Left lung (tissue), 10 donors: ENCODE data around the gene PRSS12. TPM values are rescaled to one million over a fixed set of nuclear protein-coding genes. Genes with fewer than 3 reads are reported as not detected.

Source experiments
- ATAC-seq: fragments of 200-7000 bp; cut with Tn5 transposase; one replicate; pipeline ENCODE4 v1.9.1; 2020; ENCODE audit warnings: moderate library complexity
- DNase-seq, 4 donors: peaks; one replicate each; pipeline ENCODE4 v3.0.0-alpha.2; 2013 to 2020
- H3K27ac ChIP-seq, 2 donors: fragments of 200-600 bp; sonication (generic) in 1 of 2; one replicate each; pipeline versions ENCODE4 v1.5.0 to v1.8.0; 2020 to 2021
- H3K27me3 ChIP-seq, 2 donors: fragments of 200-600 bp; sonication (generic) in 1 of 2; one replicate each; pipeline versions ENCODE4 v1.5.0 to v1.8.0; 2020 to 2021
- H3K36me3 ChIP-seq, 2 donors: fragments of 200-600 bp; sonication (generic) in 1 of 2; one replicate each; pipeline versions ENCODE4 v1.5.0 to v1.8.0; 2020 to 2021
- H3K4me1 ChIP-seq, 2 donors: fragments of 200-600 bp; one replicate each; pipeline ENCODE4 v1.8.0; 2021
- H3K4me3 ChIP-seq, 2 donors: fragments of 200-600 bp; sonication (generic) in 1 of 2; one replicate each; pipeline versions ENCODE4 v1.5.0 to v1.8.0; 2020 to 2021; ENCODE audit warnings: mild to moderate bottlenecking in 1 of 2
- H3K9me3 ChIP-seq, 2 donors: fragments of 200-600 bp; sonication (generic) in 1 of 2; one replicate each; pipeline versions ENCODE4 v1.5.0 to v1.8.0; 2020 to 2021
- intact Hi-C, 2 donors: fragments of 100-400 bp; cut with DNase I; formaldehyde crosslinking; loops; one replicate each; pipeline versions ENCODE4 v1.11.2 to v1.14.2; 2022
- polyA plus RNA-seq, 6 donors: library from polyadenylated mRNA; unstranded; fragments of 120-200 nt; gene quantifications; one replicate each; pipeline ENCODE4 v1.2.1, GENCODE V29; 2013; ENCODE audit not compliant: insufficient read length in 6 of 6
- total RNA-seq, 2 donors: library from RNA; stranded (reverse); fragmentation: NEBNext Ultra II Directional; extraction: Animal tissue kit (Norgen Biotek cat#: 25700); gene quantifications; one replicate each; pipeline ENCODE4 v1.2.1, GENCODE V29; 2021
- TF ChIP-seq, protein P1 (sequence below), 2 donors: fragments of 200-600 bp; sonication (generic) in 1 of 2; IDR thresholded peaks; one replicate each; pipeline versions ENCODE4 v1.5.0 to v1.8.0; 2021; ENCODE audit warnings: antibody characterized with exemption in 2 of 2
- donor health status: DM: no; HTN: yes; CAD: no.
- donor health status: DM: no; HTN: no; CAD: no.

Gene PRSS12
- total and polyA plus RNA-seq, 8 donors = 3.8 to 49.8 (median 38.8) TPM

DNA sequence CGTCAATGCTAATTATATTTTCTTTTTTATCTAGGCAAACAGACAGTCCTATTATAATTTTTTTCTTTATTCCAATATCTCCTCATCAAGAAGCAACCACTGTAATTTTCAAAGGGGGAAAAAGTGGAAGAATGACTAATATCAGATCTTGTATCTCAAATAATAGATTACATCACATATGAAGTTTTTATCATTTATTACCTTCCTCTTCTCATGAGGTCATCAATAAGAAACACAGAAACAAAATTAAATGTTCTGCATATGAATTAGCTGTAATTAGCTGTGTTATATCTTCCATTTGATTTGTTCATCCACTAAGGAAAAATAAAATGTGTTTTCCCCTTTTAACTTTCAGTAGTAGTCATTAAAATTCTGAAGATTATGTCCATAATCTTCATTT, 14.3 kb downstream of the PRSS12 start:
- Histone ChIP-seq H3K36me3 (no peaks in the 10 kb centered on the region), H3K4me3 (no peak overlapping the region), H3K4me1 (no peaks in the 10 kb centered on the region), H3K9me3 (no peaks in the 10 kb centered on the region), H3K27ac (peak overlapping the region in 1 of 2 donors; percentile 21), H3K27me3 (no peaks in the 10 kb centered on the region)
- no peak for ATAC-seq
- DNase-seq = no peak
- intact Hi-C loops = no loop called here
- TF ChIP-seq, protein P1, sequence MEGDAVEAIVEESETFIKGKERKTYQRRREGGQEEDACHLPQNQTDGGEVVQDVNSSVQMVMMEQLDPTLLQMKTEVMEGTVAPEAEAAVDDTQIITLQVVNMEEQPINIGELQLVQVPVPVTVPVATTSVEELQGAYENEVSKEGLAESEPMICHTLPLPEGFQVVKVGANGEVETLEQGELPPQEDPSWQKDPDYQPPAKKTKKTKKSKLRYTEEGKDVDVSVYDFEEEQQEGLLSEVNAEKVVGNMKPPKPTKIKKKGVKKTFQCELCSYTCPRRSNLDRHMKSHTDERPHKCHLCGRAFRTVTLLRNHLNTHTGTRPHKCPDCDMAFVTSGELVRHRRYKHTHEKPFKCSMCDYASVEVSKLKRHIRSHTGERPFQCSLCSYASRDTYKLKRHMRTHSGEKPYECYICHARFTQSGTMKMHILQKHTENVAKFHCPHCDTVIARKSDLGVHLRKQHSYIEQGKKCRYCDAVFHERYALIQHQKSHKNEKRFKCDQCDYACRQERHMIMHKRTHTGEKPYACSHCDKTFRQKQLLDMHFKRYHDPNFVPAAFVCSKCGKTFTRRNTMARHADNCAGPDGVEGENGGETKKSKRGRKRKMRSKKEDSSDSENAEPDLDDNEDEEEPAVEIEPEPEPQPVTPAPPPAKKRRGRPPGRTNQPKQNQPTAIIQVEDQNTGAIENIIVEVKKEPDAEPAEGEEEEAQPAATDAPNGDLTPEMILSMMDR (IDR thresholded peaks at IDR 0.05) = no peak

DNA sequence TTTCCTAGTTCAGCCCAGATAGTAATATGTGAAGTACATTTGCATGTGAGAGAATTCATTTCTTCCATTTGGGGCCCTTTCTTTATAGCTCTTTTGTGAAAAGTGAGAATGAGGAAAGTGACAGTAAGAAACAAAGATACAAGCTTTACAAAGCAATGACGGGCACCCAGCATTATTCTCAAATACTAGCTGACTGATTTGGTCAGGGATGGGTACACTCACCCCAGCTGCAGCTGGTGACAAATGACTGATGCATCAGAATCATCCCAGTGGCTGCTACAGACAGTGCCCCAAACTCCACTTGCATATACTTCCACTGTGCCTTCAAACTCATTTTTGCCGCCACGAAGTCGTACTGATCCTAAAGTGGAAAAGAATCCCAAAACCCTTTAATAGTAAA, 14.8 kb downstream of the PRSS12 start:
- intact Hi-C loops = no loop called here
- Histone ChIP-seq H3K27ac (no peak overlapping the region), H3K9me3 (no peaks in the 10 kb centered on the region), H3K4me3 (no peak overlapping the region), H3K27me3 (no peaks in the 10 kb centered on the region), H3K36me3 (no peaks in the 10 kb centered on the region), H3K4me1 (no peaks in the 10 kb centered on the region)
- DNase-seq = no peak
- TF ChIP-seq, protein P1 (IDR thresholded peaks at IDR 0.05) = no peak
- ATAC-seq = no peak

DNA sequence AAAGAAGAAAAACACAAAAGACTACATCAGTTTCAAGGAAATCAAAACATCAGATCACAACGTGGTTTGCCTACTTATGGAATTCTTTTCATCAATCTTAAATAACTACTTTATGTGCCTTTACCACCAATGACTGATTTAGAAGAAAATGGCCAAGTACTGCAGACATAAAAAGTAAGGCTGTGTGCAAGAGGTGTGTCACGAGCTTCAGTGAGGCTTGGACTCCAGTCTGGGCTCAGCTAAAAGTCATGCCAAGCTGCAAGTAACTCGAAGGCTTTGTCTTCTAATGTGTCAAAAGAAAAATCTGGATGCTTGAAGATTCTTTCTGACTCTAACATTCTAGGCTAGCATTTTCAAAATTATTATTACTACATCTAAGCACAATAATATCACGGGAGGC, 17.0 kb downstream of the PRSS12 start:
- TF ChIP-seq, protein P1 (IDR thresholded peaks at IDR 0.05) = no peak
- intact Hi-C loops = no loop called here
- DNase-seq = no peak
- no peaks in the 10 kb centered on the region for H3K4me1 ChIP-seq
- ATAC-seq = no peak
- H3K4me3 ChIP-seq = no peak overlapping the region
- H3K36me3 ChIP-seq = no peaks in the 10 kb centered on the region
- no peaks in the 10 kb centered on the region for H3K9me3 ChIP-seq
- no peaks in the 10 kb centered on the region for H3K27me3 ChIP-seq
- H3K27ac ChIP-seq = no peak overlapping the region

DNA sequence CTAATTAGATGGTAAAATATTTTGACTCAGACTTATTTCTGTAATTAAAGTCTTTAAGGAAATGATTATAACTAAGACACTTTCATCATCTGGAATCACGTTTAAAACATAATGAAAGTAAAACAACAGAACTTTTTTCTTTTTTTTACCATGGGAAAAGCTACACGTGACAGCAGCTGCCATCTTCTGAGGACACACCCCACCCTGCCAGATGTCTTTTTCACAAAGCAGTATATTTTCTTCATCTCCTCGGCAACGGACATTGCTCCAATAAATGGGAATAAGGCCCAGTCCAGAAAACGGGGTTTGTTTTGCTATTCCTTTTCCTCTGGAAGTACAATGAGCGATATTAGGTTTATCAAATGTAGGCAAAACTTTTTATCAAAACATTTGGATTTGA, 17.5 kb downstream of the PRSS12 start:
- DNase-seq (peak in 1 of 4 donors; percentile 42), ATAC-seq (no peak)
- H3K27ac ChIP-seq = no peak overlapping the region
- H3K4me3 ChIP-seq = no peak overlapping the region
- H3K4me1 ChIP-seq = no peaks in the 10 kb centered on the region
- no peaks in the 10 kb centered on the region for H3K27me3 ChIP-seq
- intact Hi-C loops = no loop called here
- TF ChIP-seq, protein P1 (IDR thresholded peaks at IDR 0.05) = no peak
- no peaks in the 10 kb centered on the region for H3K9me3 ChIP-seq
- no peaks in the 10 kb centered on the region for H3K36me3 ChIP-seq

DNA sequence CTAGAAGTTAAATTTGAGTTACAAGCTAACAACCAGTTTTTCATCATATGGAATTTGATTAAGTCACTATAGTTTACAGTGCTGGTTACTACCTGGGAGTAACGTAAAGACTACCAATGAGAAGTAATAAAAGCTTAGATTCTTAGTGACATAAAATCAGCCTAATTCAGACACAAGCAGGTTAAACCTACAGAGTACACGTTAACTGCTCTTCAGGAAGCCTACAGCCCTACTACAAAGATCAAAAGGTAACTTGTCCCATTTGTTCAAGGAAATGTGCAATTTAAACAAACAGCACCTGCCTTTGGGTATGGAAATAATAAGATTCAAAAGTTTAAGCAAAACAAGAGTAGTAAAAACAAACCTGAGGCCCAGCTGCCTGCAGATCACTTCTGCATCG, 21.5 kb downstream of the PRSS12 start:
- Histone ChIP-seq H3K9me3 (no peaks in the 10 kb centered on the region), H3K4me1 (no peaks in the 10 kb centered on the region), H3K4me3 (no peak overlapping the region), H3K36me3 (no peaks in the 10 kb centered on the region), H3K27me3 (no peaks in the 10 kb centered on the region), H3K27ac (no peak overlapping the region)
- DNase-seq (no peak), ATAC-seq (no peak)
- TF ChIP-seq, protein P1 (IDR thresholded peaks at IDR 0.05) = no peak
- intact Hi-C loops = no loop called here
